ENCODE measurements around the gene BRCA1. TPM values are rescaled to one million over a fixed set of nuclear protein-coding genes. Genes with fewer than 3 reads are reported as not detected.

The BRCA1 gene
- total RNA-seq, 4 donors from 2014 or later, result 2.4 to 10.9 (median 5.5) TPM

DNA sequence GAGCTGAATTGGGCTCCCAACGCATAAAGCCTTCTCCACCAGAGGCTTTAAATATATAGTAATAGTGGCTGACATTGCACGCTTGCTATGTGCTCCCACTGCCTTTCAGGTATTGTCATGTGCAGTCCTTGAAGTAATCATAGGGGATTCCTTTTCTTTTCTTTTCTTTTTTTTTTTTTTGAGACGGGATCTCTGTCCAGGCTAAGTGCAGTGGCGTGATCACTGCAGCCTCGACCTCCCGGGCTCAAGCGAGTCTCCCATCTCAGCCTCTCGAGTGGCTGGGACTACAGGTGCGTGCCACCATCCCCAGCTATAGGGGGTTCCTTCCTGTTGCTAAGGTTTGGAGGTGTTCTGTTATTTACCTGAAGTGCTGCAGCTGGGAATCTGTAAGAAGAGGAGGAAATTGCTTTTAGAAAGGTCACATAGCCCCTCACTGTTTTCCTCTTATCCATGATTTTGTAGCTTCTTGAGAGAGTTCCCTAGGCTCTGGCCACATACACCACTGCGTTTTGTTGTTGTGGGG, 126.1 kb downstream of the BRCA1 start:
- TF ChIP-seq, protein P1, sequence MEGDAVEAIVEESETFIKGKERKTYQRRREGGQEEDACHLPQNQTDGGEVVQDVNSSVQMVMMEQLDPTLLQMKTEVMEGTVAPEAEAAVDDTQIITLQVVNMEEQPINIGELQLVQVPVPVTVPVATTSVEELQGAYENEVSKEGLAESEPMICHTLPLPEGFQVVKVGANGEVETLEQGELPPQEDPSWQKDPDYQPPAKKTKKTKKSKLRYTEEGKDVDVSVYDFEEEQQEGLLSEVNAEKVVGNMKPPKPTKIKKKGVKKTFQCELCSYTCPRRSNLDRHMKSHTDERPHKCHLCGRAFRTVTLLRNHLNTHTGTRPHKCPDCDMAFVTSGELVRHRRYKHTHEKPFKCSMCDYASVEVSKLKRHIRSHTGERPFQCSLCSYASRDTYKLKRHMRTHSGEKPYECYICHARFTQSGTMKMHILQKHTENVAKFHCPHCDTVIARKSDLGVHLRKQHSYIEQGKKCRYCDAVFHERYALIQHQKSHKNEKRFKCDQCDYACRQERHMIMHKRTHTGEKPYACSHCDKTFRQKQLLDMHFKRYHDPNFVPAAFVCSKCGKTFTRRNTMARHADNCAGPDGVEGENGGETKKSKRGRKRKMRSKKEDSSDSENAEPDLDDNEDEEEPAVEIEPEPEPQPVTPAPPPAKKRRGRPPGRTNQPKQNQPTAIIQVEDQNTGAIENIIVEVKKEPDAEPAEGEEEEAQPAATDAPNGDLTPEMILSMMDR (IDR thresholded peaks at IDR 0.05; ENCODE audit: low read depth), result no peak

- TF ChIP-seq, protein P1 (IDR thresholded peaks at IDR 0.05; ENCODE audit: low read depth), result no peak
These were observed 126.9 kb downstream of the BRCA1 start, which contains the start of gene RPL27 for GRCh38 chr17:42997984-42998938. RPL27 (plus strand) TSS chr17:42998419; CDS start chr17:42998751, 332 bp downstream.

DNA sequence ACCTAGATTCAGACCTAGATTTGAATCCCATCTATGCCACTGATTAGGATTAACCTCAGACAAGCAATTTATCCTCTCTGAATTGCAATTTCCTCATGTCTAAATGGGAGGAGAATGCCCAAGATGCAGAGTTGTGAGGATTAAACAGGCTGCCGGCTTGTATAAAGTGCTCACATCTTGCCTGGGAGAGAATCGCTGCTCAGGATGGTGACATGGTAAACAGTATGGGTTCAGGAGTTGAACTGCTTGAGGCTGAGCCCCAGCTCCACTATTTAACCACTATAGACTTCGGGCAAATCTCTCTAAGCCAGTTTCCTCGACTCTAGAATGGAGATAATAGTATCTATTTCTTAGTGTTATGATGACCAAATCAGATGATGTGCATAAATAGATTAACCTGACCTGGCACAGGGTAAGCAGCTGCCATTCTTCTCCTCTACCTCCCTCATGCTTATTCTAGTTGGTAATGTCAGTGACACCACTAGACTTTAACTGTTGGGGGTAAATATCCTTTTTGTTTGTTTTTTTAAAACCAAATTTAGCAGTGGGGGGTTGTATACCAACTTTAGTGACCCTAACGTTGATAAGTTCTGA, 127.7 kb downstream of the BRCA1 start:
- TF ChIP-seq, protein P1 (IDR thresholded peaks at IDR 0.05; ENCODE audit: low read depth), result no peak

Small RNA genes within 50 kb of the gene (small RNA-seq; reads per million reads assigned to genes)
- gene AC060780.2 (not detected), gene AC060780.3 (not detected), gene AC135721.1 (not detected)

Other genes with a start within 250 kb of the BRCA1 start
- gene G6PC1, start 224.6 kb downstream of the BRCA1 start, total RNA-seq, result not detected
- gene AARSD1, start 160.9 kb downstream of the BRCA1 start, total RNA-seq, result 10 to 100 TPM; 18.4 to 38.2 (median 22.1) TPM
- gene PTGES3L, start 145.3 kb downstream of the BRCA1 start, total RNA-seq, result not detected
- gene RUNDC1, start 144.8 kb downstream of the BRCA1 start, total RNA-seq, result 10 to 100 TPM in 3 of 4 donors, 1 to 10 TPM in 1; 7.2 to 12.1 (median 10.5) TPM
- 1,000 to 10,000 TPM in 3 of 4 donors, 100 to 1,000 TPM in 1; 912 to 2,032 (median 1,085) TPM for gene RPL27, start 126.9 kb downstream of the BRCA1 start, total RNA-seq
- gene IFI35, start 118.6 kb downstream of the BRCA1 start, total RNA-seq, result 10 to 100 TPM; 20.7 to 44.1 (median 24.8) TPM
- 100 to 1,000 TPM; 134 to 420 (median 367) TPM for gene VAT1, start 103.0 kb downstream of the BRCA1 start, total RNA-seq
- under 1 TPM; 0.17 to 0.49 (median 0.30) TPM for gene RND2, start 100.1 kb downstream of the BRCA1 start, total RNA-seq
- gene NBR1, start 45.9 kb upstream of the BRCA1 start, total RNA-seq, result 10 to 100 TPM; 66.4 to 92.0 (median 86.2) TPM
- 10 to 100 TPM; 12.6 to 19.6 (median 14.8) TPM for gene TMEM106A, start 86.5 kb upstream of the BRCA1 start, total RNA-seq
- gene CCDC200, start 103.3 kb upstream of the BRCA1 start, total RNA-seq, result not detected
- gene RNU2-1, start 108.6 kb upstream of the BRCA1 start, total RNA-seq, result not detected